ENCODE data around the gene SLC25A12. TPM values are rescaled to one million over a fixed set of nuclear protein-coding genes. Genes with fewer than 3 reads are reported as not detected.

SLC25A12 gene
- total and polyA plus RNA-seq, 2 of the 13 experiments (the other 11 are each of a cell fraction or from before 2014, with no cell fraction given), result 8.1 to 15.9 TPM

- TF ChIP-seq ZNF550 (CRISPR knock-in tag; IDR thresholded peaks at IDR 0.05; ENCODE audit: borderline replicate concordance), result 0 out of 2 replicates have a peak, but pooled peaks have one; percentile 32
- no peak for TF ChIP-seq TBX3 (IDR thresholded peaks at IDR 0.05; ENCODE audit: borderline replicate concordance)
- TF ChIP-seq TBX2 (CRISPR knock-in tag; IDR thresholded peaks at IDR 0.05; ENCODE audit: borderline replicate concordance), result no peak; the same call in 1 of the 2 replicates
- TF ChIP-seq, protein P1, sequence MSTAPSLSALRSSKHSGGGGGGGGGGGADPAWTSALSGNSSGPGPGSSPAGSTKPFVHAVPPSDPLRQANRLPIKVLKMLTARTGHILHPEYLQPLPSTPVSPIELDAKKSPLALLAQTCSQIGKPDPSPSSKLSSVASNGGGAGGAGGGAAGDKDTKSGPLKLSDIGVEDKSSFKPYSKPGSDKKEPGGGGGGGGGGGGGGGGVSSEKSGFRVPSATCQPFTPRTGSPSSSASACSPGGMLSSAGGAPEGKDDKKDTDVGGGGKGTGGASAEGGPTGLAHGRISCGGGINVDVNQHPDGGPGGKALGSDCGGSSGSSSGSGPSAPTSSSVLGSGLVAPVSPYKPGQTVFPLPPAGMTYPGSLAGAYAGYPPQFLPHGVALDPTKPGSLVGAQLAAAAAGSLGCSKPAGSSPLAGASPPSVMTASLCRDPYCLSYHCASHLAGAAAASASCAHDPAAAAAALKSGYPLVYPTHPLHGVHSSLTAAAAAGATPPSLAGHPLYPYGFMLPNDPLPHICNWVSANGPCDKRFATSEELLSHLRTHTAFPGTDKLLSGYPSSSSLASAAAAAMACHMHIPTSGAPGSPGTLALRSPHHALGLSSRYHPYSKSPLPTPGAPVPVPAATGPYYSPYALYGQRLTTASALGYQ (CRISPR knock-in tag; IDR thresholded peaks at IDR 0.05), result 0 out of 2 replicates have a peak, but pooled peaks have one; percentile 16
- TF ChIP-seq ZNF879 (CRISPR knock-in tag; IDR thresholded peaks at IDR 0.05), result no peak
- TF ChIP-seq SOX5 (CRISPR knock-in tag; IDR thresholded peaks at IDR 0.05; ENCODE audit: borderline replicate concordance), result peak; percentile 31; the same call in 1 of the 2 replicates
- TF ChIP-seq HOXA9 (CRISPR knock-in tag; IDR thresholded peaks at IDR 0.05; ENCODE audit: borderline replicate concordance), result no peak
- TF ChIP-seq, protein P2, sequence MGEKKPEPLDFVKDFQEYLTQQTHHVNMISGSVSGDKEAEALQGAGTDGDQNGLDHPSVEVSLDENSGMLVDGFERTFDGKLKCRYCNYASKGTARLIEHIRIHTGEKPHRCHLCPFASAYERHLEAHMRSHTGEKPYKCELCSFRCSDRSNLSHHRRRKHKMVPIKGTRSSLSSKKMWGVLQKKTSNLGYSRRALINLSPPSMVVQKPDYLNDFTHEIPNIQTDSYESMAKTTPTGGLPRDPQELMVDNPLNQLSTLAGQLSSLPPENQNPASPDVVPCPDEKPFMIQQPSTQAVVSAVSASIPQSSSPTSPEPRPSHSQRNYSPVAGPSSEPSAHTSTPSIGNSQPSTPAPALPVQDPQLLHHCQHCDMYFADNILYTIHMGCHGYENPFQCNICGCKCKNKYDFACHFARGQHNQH (CRISPR knock-in tag; IDR thresholded peaks at IDR 0.05), result peak; percentile 37; the same call in 1 of the 2 replicates
- TF ChIP-seq GTF3A (CRISPR knock-in tag; conservative IDR thresholded peaks at IDR 0.05), result no peak
- TF ChIP-seq SNAPC4 (CRISPR knock-in tag; IDR thresholded peaks at IDR 0.05), result 0 out of 2 replicates have a peak, but pooled peaks have one; percentile 32
- TF ChIP-seq ELF3 (CRISPR knock-in tag; IDR thresholded peaks at IDR 0.05), result no peak
- peak; percentile 51 for TF ChIP-seq NRL (CRISPR knock-in tag; IDR thresholded peaks at IDR 0.05; ENCODE audit: borderline replicate concordance)
- no peak for TF ChIP-seq HDAC2 (CRISPR knock-in tag; IDR thresholded peaks at IDR 0.05)
- TF ChIP-seq AKNA (CRISPR knock-in tag; IDR thresholded peaks at IDR 0.05; ENCODE audit: borderline replicate concordance), result no peak
- no peak for TF ChIP-seq CREM (IDR thresholded peaks at IDR 0.05)
- no peak for TF ChIP-seq CREM (CRISPR knock-in tag; IDR thresholded peaks at IDR 0.05)
Measured at GRCh38 chr2:171893824-171894611, at the start of gene SLC25A12 (continued).
